MCF 10A (cell line): ENCODE data around the gene AKAP12. TPM values are rescaled to one million over a fixed set of nuclear protein-coding genes. Genes with fewer than 3 reads are reported as not detected.

Experiments
- BruUV-seq: library from RNA; stranded (reverse); fragments of 400-500 nt; replicated peaks from 2 replicates; lab custom pipeline; 2021; lab: Mats Ljungman, UMichigan
- CTCF ChIA-PET: fragments of 300-600 bp; sonication (Branson Sonifier 250); formaldehyde crosslinking; extraction: SDS; loops from one replicate; lab custom pipeline; 2021; ENCODE audit warnings: antibody characterized with exemption, inconsistent platforms; lab: Yijun Ruan, JAX
- POLR2A ChIA-PET: fragments of 300-600, 350-650 bp; sonication (Branson Sonifier 250); formaldehyde crosslinking; extraction: SDS; loops from one replicate; lab custom pipeline; 2020; ENCODE audit warnings: antibody characterized with exemption, inconsistent platforms; lab: Yijun Ruan, JAX
- DNase-seq: peaks from one replicate; pipeline ENCODE4 v3.0.0-alpha.2; 2018; ENCODE audit not compliant: unreplicated experiment
- H3K27ac Mint-ChIP-seq: one replicate; pipeline ENCODE4 v1.8.0; 2022; ENCODE audit warnings: mild to moderate bottlenecking, low read depth, mixed read lengths; ENCODE audit not compliant: unreplicated experiment
- H3K27me3 Mint-ChIP-seq: one replicate; pipeline ENCODE4 v1.8.0; 2022; ENCODE audit warnings: mixed read lengths; ENCODE audit not compliant: insufficient read depth, unreplicated experiment
- H3K36me3 Mint-ChIP-seq: one replicate; pipeline ENCODE4 v1.8.0; 2022; ENCODE audit warnings: mild to moderate bottlenecking, moderate library complexity, mixed read lengths; ENCODE audit not compliant: insufficient read depth, unreplicated experiment
- H3K4me1 Mint-ChIP-seq: one replicate; pipeline ENCODE4 v1.8.0; 2022; ENCODE audit warnings: mixed read lengths; ENCODE audit not compliant: insufficient read depth, unreplicated experiment
- H3K4me3 Mint-ChIP-seq: one replicate; pipeline ENCODE4 v1.8.0; 2022; ENCODE audit warnings: mild to moderate bottlenecking, moderate library complexity, mixed read lengths; ENCODE audit not compliant: unreplicated experiment
- H3K9me3 Mint-ChIP-seq: one replicate; pipeline ENCODE4 v1.8.0; 2022; ENCODE audit warnings: mixed read lengths; ENCODE audit not compliant: unreplicated experiment
- intact Hi-C: fragments of 100-400 bp; cut with micrococcal nuclease; formaldehyde crosslinking; loops from 2 replicates; pipeline ENCODE4 v1.14.1; 2022
- total RNA-seq: library from RNA; stranded (reverse); gene quantifications from 2 replicates; pipeline ENCODE4 v1.2.3, GENCODE V29; 2022
- TF ChIP-seq, protein P1 (sequence below): fragments of 200-600 bp; IDR thresholded peaks from one replicate; pipeline ENCODE4 v1.8.0; 2022; ENCODE audit warnings: antibody characterized with exemption, mild to moderate bottlenecking; ENCODE audit not compliant: unreplicated experiment

AKAP12 gene
- total RNA-seq, 1 experiment from 2014 or later: 0.63 TPM

DNA sequence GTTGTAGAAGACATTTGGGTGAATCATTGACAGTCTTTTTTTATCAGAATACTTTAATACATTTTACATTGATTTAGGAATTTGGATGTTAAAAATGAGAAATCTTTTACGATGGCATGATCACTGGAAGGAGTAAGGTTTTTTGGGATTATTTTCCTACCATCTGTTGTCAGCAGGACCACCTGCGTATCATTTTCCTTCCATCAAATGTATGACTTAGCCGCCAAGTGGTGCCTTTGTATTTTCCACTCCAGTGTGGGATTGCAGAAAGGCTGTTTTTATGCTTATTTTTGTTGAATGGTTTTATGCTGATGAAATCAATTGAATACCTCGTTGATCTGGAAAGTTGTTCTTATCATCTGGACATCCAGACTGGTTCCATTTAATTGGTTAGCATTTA lies 35.8 kb downstream of the AKAP12 start:
- intact Hi-C loops: no loop called here
- BruUV-seq: no TSS peak
- H3K4me3 Mint-ChIP-seq: no peak overlapping the region
- no peak for DNase-seq
- no peaks in the 10 kb centered on the region for H3K9me3 Mint-ChIP-seq
- POLR2A ChIA-PET: no interaction called here
- no peak overlapping the region for H3K27ac Mint-ChIP-seq
- H3K36me3 Mint-ChIP-seq: no peaks in the 10 kb centered on the region
- CTCF ChIA-PET: no interaction called here
- TF ChIP-seq, protein P1, sequence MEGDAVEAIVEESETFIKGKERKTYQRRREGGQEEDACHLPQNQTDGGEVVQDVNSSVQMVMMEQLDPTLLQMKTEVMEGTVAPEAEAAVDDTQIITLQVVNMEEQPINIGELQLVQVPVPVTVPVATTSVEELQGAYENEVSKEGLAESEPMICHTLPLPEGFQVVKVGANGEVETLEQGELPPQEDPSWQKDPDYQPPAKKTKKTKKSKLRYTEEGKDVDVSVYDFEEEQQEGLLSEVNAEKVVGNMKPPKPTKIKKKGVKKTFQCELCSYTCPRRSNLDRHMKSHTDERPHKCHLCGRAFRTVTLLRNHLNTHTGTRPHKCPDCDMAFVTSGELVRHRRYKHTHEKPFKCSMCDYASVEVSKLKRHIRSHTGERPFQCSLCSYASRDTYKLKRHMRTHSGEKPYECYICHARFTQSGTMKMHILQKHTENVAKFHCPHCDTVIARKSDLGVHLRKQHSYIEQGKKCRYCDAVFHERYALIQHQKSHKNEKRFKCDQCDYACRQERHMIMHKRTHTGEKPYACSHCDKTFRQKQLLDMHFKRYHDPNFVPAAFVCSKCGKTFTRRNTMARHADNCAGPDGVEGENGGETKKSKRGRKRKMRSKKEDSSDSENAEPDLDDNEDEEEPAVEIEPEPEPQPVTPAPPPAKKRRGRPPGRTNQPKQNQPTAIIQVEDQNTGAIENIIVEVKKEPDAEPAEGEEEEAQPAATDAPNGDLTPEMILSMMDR: no peak
- no peaks in the 10 kb centered on the region for H3K4me1 Mint-ChIP-seq
- no peaks in the 10 kb centered on the region for H3K27me3 Mint-ChIP-seq

DNA sequence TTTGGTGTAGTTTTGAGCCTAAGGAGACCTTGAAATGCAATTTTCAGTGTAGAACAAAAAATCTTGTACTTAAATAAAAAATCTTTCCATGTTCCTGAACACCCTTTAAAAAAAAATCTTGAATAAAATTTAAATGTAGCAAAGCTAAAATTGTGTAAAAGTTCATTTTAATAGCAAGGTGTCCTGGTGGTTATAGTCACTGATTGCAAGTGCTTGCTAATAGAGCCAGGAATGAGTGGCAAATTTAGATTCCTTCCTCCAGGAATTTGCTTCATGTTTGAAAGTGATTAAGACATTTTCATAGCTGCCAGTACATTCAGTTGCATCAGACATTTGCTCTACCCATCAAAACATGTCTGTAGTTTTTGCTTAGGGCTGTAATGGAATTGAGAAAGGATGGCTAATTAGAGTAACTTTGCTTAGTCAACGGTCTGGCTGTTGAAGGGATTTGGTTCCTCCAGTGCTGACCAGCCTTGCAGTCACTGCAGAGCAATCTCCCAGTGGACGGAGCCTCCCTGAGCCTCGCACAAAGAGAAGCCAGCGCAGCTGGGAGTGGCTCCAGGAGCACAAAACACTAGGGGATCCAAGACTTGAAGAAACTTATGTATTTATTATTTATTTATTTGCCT lies 36.5 kb downstream of the AKAP12 start:
- CTCF ChIA-PET: interaction anchor here (1.0 kb wide), 1 partner anchor 13 kb away, joined by 3 read pairs; no protein-coding TSS in a partner anchor
- Mint-ChIP-seq H3K9me3 (no peaks in the 10 kb centered on the region), H3K36me3 (no peaks in the 10 kb centered on the region), H3K4me3 (no peak overlapping the region), H3K4me1 (no peaks in the 10 kb centered on the region), H3K27ac (no peak overlapping the region), H3K27me3 (no peaks in the 10 kb centered on the region)
- POLR2A ChIA-PET: interaction anchor here (0.7 to 0.8 kb wide), 4 partner anchors 8 to 208 kb away, joined by 3 to 4 read pairs (median 3); no protein-coding TSS in a partner anchor
- DNase-seq: peak; percentile 71
- TF ChIP-seq, protein P1: peak; percentile 13
- BruUV-seq: no TSS peak
- intact Hi-C loops: no loop called here

DNA sequence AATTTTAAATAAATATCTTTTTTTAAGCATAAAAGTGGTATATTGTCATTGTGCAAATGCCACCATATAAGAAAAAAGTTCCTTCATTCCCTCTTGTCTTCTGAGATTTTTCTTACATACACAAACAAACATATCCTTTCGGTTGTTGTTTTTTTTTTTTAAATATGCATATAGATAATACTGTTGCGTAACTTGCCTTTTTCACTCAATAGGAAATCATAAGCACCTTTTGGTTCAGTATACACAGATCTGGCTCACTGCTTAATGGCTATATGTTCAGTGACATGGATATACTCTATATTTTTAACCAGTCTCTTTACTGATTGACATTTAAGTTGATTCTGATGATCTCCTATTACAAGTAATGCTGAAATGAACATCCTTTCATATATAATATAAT lies 40.1 kb downstream of the AKAP12 start:
- intact Hi-C loops: no loop called here
- ChIA-PET POLR2A (no interaction called here), CTCF (no interaction called here)
- Mint-ChIP-seq H3K4me1 (no peaks in the 10 kb centered on the region), H3K4me3 (no peak overlapping the region), H3K9me3 (no peaks in the 10 kb centered on the region), H3K27ac (no peak overlapping the region), H3K27me3 (no peaks in the 10 kb centered on the region), H3K36me3 (no peaks in the 10 kb centered on the region)
- no peak for DNase-seq
- BruUV-seq: no TSS peak
- TF ChIP-seq, protein P1: no peak

DNA sequence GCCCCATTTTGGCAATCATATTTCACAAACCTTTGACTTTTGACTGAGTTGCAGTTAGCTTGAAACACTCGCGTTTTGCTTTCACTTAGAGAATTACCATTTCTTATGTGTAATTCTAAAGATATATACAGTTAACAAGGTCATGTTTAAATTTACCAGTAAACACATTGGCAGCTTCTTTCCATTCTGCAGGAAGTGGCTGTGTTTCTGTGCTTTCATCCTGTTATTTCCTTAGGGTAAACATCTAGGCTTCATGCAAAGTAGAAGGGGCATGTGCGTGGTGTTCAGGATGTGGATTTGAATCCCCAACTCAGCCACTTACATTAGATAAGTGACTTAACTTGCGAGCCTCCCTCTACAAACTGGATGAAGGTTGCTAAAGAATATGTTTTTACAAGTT lies 41.1 kb downstream of the AKAP12 start:
- H3K9me3 Mint-ChIP-seq: no peaks in the 10 kb centered on the region
- H3K27me3 Mint-ChIP-seq: no peaks in the 10 kb centered on the region
- H3K27ac Mint-ChIP-seq: no peak overlapping the region
- CTCF ChIA-PET: no interaction called here
- intact Hi-C loops: no loop called here
- H3K4me1 Mint-ChIP-seq: no peaks in the 10 kb centered on the region
- H3K36me3 Mint-ChIP-seq: no peaks in the 10 kb centered on the region
- H3K4me3 Mint-ChIP-seq: no peak overlapping the region
- no TSS peak for BruUV-seq
- POLR2A ChIA-PET: no interaction called here
- no peak for DNase-seq
- TF ChIP-seq, protein P1: no peak
